Natural killer cell (primary cell): ENCODE measurements around the gene SERINC4. TPM values are rescaled to one million over a fixed set of nuclear protein-coding genes. Genes with fewer than 3 reads are reported as not detected.

Source experiments
- ATAC-seq, 3 donors: fragments of 150-1000 bp in 2 of 3; fragments of 200-7000 bp in 1 of 3; cut with Tn5 transposase; 1 replicate in 1 of 3; 2 replicates in 2 of 3; pipeline ENCODE4 v1.10.0; 2021; ENCODE audit warnings: mild to moderate bottlenecking in 2 of 3, moderate library complexity in 2 of 3
- DNase-seq, 2 donors: peaks; one replicate each; pipeline versions ENCODE4 v3.0.0 to v3.0.0-alpha.2; 2013 to 2021; ENCODE audit warnings: mixed read lengths in 1 of 2
- H3K27ac ChIP-seq: one replicate; pipeline ENCODE4 v1.5.1; 2013; ENCODE audit warnings: mild to moderate bottlenecking, low read length
- H3K27me3 ChIP-seq: one replicate; pipeline ENCODE4 v1.6.1; 2013; ENCODE audit warnings: low read length; ENCODE audit not compliant: control insufficient read depth, insufficient read depth
- H3K36me3 ChIP-seq: one replicate; pipeline ENCODE4 v1.6.1; 2013; ENCODE audit warnings: low read length; ENCODE audit not compliant: control insufficient read depth, insufficient read depth
- H3K4me1 ChIP-seq: one replicate; pipeline ENCODE4 v1.6.1; 2013; ENCODE audit warnings: low read length; ENCODE audit not compliant: control insufficient read depth, insufficient read depth
- H3K4me3 ChIP-seq: one replicate; pipeline ENCODE4 v1.5.1; 2013; ENCODE audit warnings: low read length
- H3K9me3 ChIP-seq: one replicate; pipeline ENCODE4 v1.6.1; 2013; ENCODE audit warnings: low read length; ENCODE audit not compliant: control insufficient read depth, insufficient read depth
- H3K27ac Mint-ChIP-seq, 2 donors: one replicate each; pipeline ENCODE4 v1.8.0; 2022; ENCODE audit warnings: mild to moderate bottlenecking in 2 of 2, mixed read lengths in 2 of 2, moderate library complexity in 1 of 2
- H3K27me3 Mint-ChIP-seq, 2 donors: one replicate each; pipeline ENCODE4 v1.8.0; 2022; ENCODE audit warnings: low read depth in 2 of 2, mixed read lengths in 2 of 2
- H3K36me3 Mint-ChIP-seq: one replicate; pipeline ENCODE4 v1.8.0; 2022; ENCODE audit warnings: mixed read lengths
- H3K4me1 Mint-ChIP-seq, 2 donors: one replicate each; pipeline ENCODE4 v1.8.0; 2022; ENCODE audit warnings: mixed read lengths in 2 of 2
- H3K4me3 Mint-ChIP-seq: one replicate; pipeline ENCODE4 v1.8.0; 2022; ENCODE audit warnings: mild to moderate bottlenecking, moderate library complexity, mixed read lengths
- H3K9me3 Mint-ChIP-seq, 2 donors: one replicate each; pipeline ENCODE4 v1.8.0; 2022; ENCODE audit warnings: mixed read lengths in 2 of 2
- WGBS: methylation state at CpG from one replicate; pipeline ENCODE4 v1.1.7; 2013; ENCODE audit warnings: missing lambda C conversion rate; ENCODE audit not compliant: insufficient coverage; 5-methylcytosine and 5-hydroxymethylcytosine counted together
- intact Hi-C: fragments of 100-400 bp; cut with micrococcal nuclease; formaldehyde crosslinking; loops from one replicate; pipeline ENCODE4 v1.14.2; 2022
- total RNA-seq, 4 donors: library from RNA; stranded (reverse); fragments of 120-200 nt in 1 of 4; gene quantifications; one replicate each; pipeline versions ENCODE4 v1.2.3 to v1.2.4, GENCODE V29; 2013 to 2022
- TF ChIP-seq, protein P1 (sequence below): fragments of 200-600 bp; IDR thresholded peaks from one replicate; pipeline ENCODE4 v1.8.0; 2022; ENCODE audit warnings: antibody characterized with exemption

The SERINC4 gene
- total RNA-seq, 3 donors from 2014 or later (not counting 1 experiment from before 2014, with no cell fraction given): 0.18 to 0.25 TPM; not detected in 1

DNA sequence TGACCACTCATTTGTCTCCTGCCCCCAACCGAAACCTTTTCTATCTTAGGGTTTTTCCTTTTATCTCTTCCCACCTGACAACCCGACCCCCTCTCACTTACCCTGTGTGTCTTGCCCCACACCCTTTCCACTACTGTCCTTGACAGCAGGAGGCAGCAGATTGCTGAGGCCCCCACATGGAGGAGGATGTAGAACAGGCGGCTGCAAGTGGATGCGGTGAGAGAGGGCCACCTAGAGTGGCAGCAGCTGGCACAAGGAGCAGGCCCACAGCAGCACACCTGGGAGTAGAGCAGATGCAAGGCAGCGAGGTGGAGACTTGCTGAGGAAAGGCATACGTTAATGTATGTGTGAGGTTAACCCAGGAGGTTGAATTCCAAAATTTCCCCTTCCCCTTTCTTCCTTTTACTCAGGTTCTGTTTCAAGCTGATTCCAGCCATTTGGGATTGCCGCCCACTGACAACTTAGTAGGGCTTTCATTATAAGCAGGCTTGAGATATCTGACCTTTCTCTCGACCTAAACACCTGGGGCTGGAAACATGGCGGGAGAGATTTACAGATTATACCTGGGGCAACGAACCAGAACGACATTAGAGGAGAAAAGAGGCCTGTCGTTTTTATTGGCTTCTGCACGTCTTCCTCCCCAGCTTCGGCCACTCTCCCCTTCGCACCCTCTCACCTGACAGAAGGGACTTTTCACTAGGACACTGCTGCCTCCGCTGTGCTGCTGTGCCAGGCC is 643 bp downstream of the SERINC4 start:
- H3K4me3 ChIP-seq: no peak overlapping the region
- ATAC-seq (no peak), DNase-seq (peak in 1 of 2 donors; percentile 10)
- no peaks in the 10 kb centered on the region for H3K27me3 ChIP-seq
- intact Hi-C loops: no loop called here
- Mint-ChIP-seq H3K27me3 (no peaks in the 10 kb centered on the region), H3K4me3 (peak overlapping the region; percentile 35), H3K27ac (peak overlapping the region; percentile 92 to 96), H3K4me1 (peaks cover 52 to 60% of the 10 kb centered on the region in 2 donors), H3K9me3 (no peaks in the 10 kb centered on the region), H3K36me3 (no peaks in the 10 kb centered on the region)
- TF ChIP-seq, protein P1, sequence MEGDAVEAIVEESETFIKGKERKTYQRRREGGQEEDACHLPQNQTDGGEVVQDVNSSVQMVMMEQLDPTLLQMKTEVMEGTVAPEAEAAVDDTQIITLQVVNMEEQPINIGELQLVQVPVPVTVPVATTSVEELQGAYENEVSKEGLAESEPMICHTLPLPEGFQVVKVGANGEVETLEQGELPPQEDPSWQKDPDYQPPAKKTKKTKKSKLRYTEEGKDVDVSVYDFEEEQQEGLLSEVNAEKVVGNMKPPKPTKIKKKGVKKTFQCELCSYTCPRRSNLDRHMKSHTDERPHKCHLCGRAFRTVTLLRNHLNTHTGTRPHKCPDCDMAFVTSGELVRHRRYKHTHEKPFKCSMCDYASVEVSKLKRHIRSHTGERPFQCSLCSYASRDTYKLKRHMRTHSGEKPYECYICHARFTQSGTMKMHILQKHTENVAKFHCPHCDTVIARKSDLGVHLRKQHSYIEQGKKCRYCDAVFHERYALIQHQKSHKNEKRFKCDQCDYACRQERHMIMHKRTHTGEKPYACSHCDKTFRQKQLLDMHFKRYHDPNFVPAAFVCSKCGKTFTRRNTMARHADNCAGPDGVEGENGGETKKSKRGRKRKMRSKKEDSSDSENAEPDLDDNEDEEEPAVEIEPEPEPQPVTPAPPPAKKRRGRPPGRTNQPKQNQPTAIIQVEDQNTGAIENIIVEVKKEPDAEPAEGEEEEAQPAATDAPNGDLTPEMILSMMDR: no peak
- H3K27ac ChIP-seq: peak overlapping the region; percentile 90
- H3K36me3 ChIP-seq: peaks cover 46% of the 10 kb centered on the region
- H3K4me1 ChIP-seq: peaks cover 31% of the 10 kb centered on the region
- WGBS: 93% methylated on average over 14 of the region's 16 CpGs
- H3K9me3 ChIP-seq: no peaks in the 10 kb centered on the region

DNA sequence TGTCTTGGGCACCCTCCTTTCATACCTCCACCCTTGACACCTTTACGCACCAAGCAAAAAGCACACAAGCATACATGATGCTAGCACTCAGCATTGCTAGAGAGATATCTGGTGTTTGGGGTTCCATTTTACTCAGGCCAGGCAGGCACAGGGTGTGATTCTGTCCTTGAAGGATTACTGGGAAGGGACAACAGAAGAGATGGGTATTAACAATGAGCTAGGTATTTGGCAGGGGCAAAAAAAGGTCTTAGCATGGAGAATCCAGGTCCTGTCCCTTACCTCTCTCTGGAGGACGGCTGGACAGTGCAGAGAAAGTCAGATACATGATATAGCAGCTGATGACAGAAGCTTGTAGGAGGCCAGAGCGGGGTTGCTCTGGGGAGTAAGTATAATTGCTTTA is 3.5 kb downstream of the SERINC4 start:
- no peak overlapping the region for H3K4me3 Mint-ChIP-seq

GRCh38 chr15:43795997-43796396 is 4.0 kb downstream of the SERINC4 start:
- no peaks in the 10 kb centered on the region for H3K9me3 ChIP-seq
- H3K4me1 Mint-ChIP-seq: peaks cover 66 to 83% of the 10 kb centered on the region in 2 donors
- TF ChIP-seq, protein P1: no peak
- DNase-seq (no peak), ATAC-seq (no peak)
- no peak overlapping the region for H3K27ac ChIP-seq
- no peak overlapping the region for H3K4me3 ChIP-seq
- intact Hi-C loops: no loop called here
- peaks cover 47% of the 10 kb centered on the region for H3K36me3 ChIP-seq
- H3K27me3 Mint-ChIP-seq: no peaks in the 10 kb centered on the region
- no peaks in the 10 kb centered on the region for H3K27me3 ChIP-seq
- no peak overlapping the region for H3K4me3 Mint-ChIP-seq
- H3K9me3 Mint-ChIP-seq: no peaks in the 10 kb centered on the region
- H3K27ac Mint-ChIP-seq: peak overlapping the region; percentile 98 to 99
- H3K4me1 ChIP-seq: peaks cover 53% of the 10 kb centered on the region
- no peaks in the 10 kb centered on the region for H3K36me3 Mint-ChIP-seq

More for the DNA sequence above, 3.5 kb downstream of the SERINC4 start:
- Mint-ChIP-seq H3K27ac (peak overlapping the region; percentile 98 to 99), H3K27me3 (no peaks in the 10 kb centered on the region), H3K36me3 (no peaks in the 10 kb centered on the region), H3K9me3 (no peaks in the 10 kb centered on the region), H3K4me1 (peaks cover 72 to 86% of the 10 kb centered on the region in 2 donors)
- Histone ChIP-seq H3K27ac (no peak overlapping the region), H3K4me3 (no peak overlapping the region), H3K4me1 (peaks cover 52% of the 10 kb centered on the region), H3K27me3 (no peaks in the 10 kb centered on the region), H3K9me3 (no peaks in the 10 kb centered on the region), H3K36me3 (peaks cover 47% of the 10 kb centered on the region)
- TF ChIP-seq, protein P1: no peak
- DNase-seq: no peak
- intact Hi-C loops: no loop called here
- WGBS: 91% methylated on average over 2 of the region's 3 CpGs
- no peak for ATAC-seq

DNA sequence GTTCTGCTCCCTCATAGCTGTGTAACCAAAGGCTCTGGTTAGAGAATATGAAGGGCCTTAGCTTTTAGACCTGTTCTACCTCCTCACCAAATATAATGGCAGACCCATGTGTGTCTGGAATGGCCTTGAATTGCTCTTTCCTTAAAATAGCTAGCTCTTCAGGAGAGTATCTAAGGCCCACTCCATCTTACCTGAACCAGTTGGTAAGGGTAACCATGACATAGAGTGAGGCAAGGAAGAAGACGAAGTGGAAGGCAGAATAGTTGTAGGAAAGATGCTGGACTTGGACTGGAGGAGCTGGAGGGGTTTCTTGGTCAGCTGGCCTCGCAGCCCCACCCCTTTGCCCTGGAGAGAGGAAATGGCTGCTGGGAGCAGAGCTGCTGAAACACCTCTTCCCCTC is 4.8 kb downstream of the SERINC4 start:
- Histone ChIP-seq H3K4me1 (peaks cover 47% of the 10 kb centered on the region), H3K9me3 (no peaks in the 10 kb centered on the region), H3K4me3 (no peak overlapping the region), H3K36me3 (peaks cover 47% of the 10 kb centered on the region), H3K27ac (no peak overlapping the region), H3K27me3 (no peaks in the 10 kb centered on the region)
- WGBS: 100% methylated on average over 2 of the region's 2 CpGs
- peak overlapping the region; percentile 98 to 99 for H3K27ac Mint-ChIP-seq
- no peaks in the 10 kb centered on the region for H3K27me3 Mint-ChIP-seq
- TF ChIP-seq, protein P1: no peak
- intact Hi-C loops: no loop called here
- H3K9me3 Mint-ChIP-seq: no peaks in the 10 kb centered on the region
- no peaks in the 10 kb centered on the region for H3K36me3 Mint-ChIP-seq
- no peak for ATAC-seq
- H3K4me1 Mint-ChIP-seq: peaks cover 58 to 75% of the 10 kb centered on the region in 2 donors
- DNase-seq: no peak
- H3K4me3 Mint-ChIP-seq: no peak overlapping the region
